ENCODE results near the gene BRF1.

BRF1 gene

DNA sequence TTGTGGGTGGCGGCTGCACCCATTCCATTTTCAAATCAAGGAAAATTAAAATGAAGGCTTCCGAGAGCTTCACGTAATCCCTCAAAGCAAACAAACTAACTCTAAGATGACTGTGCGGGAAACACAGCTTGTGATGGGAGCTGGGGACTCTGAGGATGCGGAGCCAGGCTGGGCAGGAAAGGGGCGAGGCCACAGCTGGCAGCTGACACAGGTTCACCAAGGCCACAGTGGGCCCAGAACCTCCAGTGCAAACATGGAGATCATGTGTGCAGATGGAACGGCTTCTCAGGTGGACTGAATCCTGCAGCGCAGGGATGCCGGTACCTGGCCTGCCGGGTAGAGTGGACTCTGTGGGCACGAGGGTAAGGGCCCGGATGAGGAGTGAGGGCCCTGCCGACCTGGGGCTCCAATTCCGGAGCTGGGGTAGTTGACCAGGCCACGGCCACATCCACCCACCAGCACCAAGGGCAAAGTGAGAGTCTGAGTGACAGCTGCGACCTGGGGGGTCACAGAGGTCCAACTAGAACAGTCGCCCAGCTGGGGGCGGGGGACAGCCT, 71.6 kb downstream of the BRF1 start:
- no peak for DNase-seq (ENCODE audit: low read depth)

DNA sequence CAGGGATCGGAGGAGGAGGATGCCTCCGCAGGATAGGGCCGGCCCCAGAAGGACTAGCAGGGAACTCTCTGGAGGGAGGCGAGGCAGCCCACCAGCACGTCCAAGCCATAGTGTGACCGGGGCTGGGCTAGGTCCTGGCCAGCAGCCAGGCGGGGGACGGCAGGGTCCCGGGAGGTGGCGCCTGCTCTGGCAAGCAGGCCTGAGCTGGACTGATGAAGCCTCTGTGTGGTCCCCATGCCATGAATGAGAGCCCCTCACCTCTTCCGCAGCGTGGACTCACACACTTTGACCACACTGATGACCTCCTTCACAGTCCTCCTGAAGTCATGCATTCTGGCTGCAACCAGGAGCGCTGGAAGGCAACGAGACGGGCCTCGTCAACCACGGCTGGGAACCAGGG, 72.2 kb downstream of the BRF1 start:
- no peak for DNase-seq (ENCODE audit: low read depth)

DNA sequence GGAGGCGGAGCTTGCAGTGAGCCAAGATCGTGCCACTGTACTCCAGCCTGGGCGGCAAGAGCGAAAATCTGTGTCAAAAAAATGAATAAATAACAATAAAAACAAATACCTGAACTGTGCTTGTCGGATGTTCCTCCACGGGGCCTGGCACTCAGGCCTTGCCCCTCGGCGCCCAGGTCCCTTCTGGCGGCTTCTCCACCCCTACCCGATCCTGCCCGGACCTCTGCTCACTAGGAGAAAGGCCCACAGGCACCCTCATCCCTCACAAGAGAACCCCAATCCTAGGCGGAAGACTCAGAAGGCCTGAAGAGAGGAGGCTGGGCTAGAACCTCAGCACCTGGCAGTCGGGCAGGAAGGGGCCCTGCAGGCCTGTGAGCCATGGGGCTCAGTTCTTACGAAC, 73.5 kb downstream of the BRF1 start:
- no peak for DNase-seq (ENCODE audit: low read depth)

DNA sequence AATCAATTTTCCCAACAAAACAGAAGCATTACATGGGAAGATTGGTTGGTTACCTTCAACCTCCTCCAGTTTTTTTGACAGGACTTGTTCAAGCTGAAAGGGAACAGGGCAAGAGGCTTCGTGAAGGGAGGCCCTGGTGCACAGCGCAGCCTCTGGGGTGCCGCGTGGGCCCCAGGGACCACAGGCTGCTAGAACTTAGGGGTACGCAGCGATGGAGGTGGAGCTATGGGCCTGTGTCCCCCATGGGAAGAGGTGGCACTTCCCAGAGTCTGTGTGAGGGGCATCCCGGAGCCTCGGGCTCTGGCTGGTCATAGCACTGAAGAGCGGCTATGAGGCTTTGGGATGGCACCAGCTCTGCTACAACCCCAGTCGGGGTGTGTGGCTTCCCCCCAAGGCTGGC, 74.6 kb downstream of the BRF1 start:
- no peak for DNase-seq (ENCODE audit: low read depth)

DNA sequence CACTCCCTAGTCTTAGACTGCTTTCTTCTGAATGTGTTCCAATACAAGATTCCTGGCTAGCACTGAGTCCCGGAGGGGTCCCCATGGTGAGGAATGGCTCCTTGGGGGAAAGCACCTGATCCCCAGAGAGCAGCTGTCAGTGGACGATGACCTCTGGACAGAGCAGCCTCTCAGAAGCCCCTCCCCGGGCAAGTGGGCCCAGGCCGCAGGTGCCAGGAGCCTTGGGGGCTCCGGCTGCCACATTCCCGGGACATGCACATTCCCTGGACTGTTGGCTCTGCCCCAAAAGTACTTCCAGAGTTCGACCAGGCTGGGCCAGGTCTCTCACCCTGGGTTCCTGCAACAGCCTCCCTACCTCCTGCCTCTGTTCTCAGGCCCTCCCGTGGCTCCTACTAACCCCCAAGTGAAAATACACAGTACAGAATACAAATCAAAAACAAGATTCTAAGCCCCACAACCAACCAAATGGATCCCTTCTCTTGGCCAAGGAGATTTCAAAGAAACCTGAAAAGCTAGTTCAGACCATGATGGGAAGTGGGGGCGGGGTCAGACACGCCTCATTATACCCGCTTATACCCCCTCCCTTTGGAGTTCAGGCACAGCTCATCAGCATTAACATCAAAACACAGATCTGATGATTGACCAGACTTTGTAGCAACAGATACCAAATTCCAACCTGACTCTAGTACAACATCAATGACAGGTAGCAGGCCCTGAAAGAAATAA, 75.8 kb downstream of the BRF1 start:
- DNase-seq (ENCODE audit: low read depth): no peak

DNA sequence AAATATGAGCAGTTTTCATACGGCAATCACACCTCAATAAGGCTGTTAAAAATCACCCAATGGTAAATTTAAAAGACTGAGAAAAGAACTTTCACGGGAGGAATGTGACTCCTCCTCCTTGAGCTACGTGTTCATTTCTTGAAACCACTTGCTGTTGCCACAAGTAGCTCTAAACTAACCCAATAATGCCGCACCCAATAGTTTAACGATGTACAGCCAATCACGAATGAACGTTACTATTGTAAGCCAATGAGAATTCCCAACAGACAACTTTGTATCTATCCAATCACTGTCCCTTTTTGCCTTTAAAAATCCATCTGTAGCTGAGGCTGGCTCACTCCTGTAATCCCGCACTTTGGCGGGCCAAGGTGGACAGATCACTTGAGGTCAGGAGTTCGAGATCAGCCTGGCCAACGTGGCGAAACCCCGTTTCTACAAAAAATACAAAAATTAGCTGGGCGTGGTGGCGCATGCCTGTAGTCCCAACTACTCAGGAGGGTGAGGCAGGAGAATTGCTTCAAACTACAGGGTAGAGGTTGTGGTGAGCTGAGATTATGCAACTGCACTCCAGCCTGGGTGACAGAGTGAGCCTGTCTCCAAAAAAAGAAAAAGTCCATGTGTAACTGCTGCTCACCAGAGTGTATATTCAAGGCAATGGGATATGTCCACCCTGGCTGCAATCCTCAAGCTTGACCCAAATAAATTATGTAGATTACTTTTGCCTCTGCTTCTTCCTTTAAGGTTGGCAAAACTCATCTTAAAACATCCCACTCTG, 76.8 kb downstream of the BRF1 start:
- DNase-seq (ENCODE audit: low read depth): no peak

DNA sequence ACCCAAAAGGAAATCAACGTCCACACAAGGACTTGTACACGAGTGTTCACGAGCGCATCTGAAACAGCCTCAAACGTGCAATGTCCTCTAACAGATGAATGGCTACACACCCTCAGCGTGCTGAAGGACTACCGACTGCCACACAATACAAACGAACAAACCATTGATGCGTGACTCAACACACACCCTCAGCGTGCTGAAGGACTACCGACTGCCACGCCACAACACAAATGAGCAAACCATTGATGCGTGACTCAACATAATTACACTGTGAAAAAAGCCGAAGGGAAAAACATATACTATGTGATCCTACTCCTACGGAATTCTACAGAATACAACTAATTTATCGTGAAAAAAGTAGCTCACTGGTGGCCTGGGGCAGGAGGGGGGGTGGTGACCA, 77.5 kb downstream of the BRF1 start:
- no peak for DNase-seq (ENCODE audit: low read depth)

DNA sequence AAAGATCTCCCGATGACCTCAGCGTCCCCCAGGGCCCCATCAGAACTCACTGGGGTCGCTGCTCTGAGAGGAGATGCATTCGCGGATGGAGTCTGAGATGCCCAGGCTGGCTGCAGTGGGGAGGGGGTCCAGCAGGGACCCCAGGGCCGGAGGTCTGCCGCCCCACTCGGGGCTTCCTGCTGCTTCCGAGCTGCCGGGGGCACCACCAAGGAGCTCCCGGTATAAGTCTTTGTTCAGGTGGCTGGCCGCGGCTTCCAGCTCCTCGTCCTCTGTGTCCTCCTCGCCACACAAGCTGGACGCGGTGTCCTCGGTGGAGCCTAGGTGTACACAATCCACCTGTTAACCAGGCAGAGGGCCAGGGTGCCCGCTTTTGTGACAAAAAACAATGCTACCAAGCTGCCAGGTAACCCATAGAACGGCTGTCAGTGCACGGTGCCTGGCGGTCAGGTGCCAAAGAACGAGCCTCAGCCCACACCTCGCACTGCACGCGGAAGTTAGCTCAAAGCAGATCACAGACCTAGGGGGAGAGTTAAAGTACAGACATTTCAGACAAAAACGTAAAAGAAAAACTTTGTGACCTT, 79.1 kb downstream of the BRF1 start:
- no peak for DNase-seq (ENCODE audit: low read depth)

DNA sequence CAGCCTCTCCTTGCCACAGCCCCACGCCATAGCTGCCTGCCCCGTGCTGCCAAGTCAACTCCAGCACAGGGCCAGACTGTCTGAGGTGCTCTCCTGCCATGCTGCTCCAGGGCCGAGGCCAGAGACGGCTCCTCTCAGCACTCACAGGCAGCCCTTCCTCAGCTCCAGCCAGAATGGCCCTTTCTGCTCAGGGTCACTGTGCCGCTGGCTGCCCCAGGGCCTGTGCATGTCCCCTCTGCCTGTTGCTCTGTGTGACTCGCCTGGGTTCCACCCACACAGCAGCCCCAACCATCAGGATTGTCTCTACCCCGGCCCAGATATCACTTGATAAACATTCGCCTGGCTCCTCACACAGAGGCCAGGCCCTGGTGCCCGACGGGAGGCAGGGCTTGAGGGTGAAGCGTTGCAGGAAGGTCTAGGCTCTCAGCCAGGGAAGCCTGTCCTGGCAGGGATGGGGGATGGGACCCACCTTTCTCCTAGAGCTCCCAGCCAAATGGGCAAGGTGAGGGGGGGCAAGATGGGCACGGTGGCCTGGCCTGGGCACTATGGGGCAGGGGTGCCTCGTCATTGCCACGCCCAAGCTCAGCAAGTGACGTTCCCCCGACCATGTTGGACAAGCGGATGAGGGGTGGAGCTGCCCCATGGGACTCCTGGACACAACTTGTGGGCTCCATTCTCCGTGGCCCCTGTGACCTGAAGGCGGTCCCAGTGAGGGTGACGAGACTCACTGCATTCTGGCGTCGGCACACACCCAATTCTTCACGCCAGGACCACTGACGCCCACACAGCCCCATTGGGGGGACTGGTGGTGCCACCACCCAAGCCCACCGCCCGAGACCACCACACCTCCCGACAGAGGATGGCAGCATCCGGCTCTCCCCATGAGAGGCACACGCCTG, 79.9 kb downstream of the BRF1 start:
- no peak for DNase-seq (ENCODE audit: low read depth)

DNA sequence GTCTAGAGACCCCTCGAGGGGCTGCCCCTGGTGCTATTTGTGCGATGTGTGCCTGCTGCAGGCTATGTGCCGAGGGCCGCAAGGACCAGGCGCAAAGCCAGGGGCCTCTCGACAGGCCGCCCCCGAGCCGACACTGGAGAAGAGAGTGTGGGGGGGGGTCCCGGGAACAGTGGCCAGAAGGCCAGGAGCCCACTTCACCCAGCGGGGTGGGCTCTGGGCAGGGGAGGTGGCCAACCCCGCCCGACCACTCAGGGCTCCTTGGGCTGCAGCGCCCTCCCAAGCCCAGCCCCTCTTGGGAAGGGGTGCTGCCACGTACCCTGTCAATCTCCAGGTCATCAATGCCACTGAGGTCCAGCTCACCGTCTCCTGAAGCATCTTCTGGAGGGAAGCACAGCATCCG, 81.0 kb downstream of the BRF1 start:
- no peak for DNase-seq (ENCODE audit: low read depth)

DNA sequence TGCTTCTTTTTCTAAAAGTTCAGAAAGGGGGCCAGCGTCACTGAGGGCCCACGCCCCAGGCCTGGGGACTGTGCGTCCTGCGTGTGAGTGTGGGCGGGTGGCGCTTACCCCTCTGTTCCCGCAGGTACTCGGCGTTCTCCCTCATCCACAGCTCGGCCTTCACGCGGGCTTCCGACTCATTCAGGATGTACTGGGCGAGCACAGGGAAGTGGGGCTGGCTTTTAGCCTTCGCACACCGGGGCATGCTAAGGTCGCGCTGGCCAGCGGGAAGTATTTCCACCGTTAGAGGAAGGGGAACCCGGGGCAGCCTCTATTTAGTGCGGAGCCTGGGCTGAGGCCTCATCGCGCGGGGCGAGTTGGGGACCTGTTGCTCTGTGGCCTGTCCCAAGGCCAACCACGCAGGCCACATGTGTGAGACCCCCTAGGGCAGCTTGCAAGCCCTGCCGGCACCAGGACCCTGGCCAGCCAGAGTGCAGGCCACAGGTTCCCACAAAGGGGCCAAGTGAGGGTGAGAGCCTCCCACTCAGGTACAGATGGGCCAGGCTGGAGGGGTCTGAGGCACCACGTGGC, 81.7 kb downstream of the BRF1 start:
- no peak for DNase-seq (ENCODE audit: low read depth)

DNA sequence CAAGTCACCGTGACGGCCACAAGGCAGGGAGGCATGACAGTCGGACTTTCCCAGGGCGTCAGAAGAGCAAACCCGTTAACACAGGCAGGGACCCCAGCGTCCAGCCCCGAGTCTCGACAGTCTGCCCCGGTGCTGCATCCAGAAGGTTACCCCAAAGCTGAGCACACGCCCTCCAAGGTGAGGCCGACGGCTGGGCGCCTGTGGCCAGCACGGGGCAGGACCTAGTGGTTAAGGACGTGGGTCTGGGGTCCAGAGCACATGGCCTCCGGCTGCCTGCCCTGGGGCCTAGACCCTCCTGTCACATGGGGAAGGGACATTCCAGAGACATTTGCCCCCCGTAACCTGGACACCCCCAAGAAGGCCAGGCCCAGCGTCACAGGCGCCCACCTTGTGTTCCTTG, 82.2 kb downstream of the BRF1 start:
- no peak for DNase-seq (ENCODE audit: low read depth)

DNA sequence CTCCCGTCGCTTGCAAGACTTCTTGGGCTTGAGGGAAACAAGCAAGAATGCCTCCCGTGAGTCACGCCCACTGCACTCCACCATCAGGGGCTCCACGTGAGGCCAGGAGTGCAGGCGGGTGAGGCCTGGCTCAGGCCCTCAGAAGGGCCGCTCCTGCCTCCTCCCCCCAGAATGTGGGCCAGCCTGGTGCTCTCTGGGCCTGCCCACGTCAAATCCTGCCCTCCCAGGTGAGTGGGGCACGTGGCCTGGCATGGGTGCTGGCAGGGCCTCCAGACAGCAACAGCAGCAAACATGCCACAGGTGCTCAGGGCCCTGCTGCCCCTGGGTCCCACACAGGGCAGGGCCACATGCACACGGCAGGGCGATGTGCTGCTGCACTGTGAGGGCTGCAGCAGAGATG, 83.0 kb downstream of the BRF1 start:
- DNase-seq (ENCODE audit: low read depth): no peak

DNA sequence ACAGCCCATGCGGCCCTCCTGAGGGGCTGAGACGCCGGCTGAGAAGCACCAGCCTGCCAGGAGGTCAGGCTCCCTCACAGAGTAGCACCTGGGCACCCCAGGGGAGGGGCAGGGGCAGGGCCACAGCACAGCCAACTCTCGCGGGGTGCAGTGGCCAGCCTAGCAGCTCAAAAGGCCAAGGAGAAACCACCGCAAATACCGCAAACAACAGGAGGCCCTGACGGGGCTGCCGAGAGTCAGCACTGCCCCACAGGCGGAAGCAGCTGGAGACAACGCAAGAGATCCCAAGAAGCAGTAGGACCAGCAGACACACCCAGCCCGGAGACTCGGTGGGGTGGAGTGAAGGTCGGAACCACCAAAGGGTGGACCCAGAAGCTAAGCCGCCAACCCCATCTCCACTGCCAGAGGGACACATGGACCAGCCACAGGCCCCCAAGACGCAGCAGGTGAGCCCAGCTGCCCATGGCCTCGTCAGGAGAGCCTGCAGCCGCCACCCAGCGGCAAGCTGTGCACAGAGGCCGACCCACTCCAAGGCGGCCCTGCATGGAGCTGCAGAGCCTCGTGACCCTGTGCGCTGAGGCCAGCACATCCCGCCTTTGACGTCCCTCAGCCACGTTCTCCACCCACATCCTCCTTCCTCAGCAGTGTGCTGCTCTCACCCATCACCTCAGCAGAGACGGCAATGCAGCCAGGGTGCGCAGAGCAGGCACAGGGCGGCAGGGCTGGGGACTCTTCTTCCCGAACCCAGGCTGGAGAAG, 84.1 kb downstream of the BRF1 start:
- DNase-seq (ENCODE audit: low read depth): no peak

DNA sequence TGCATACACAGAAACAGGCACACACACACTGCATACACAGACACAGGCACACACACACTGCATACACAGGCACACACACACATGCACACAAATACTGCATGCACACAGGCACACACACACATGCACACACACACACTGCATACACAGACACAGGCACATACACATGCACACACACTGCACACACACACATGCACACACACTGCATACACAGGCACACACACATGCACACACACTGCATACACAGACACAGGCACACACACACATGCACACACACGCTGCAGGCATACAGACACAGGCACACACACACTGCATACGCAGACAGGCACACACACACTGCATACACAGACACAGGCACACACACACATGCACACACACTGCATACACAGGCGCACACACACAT, 85.2 kb downstream of the BRF1 start:
- no peak for DNase-seq (ENCODE audit: low read depth)

DNA sequence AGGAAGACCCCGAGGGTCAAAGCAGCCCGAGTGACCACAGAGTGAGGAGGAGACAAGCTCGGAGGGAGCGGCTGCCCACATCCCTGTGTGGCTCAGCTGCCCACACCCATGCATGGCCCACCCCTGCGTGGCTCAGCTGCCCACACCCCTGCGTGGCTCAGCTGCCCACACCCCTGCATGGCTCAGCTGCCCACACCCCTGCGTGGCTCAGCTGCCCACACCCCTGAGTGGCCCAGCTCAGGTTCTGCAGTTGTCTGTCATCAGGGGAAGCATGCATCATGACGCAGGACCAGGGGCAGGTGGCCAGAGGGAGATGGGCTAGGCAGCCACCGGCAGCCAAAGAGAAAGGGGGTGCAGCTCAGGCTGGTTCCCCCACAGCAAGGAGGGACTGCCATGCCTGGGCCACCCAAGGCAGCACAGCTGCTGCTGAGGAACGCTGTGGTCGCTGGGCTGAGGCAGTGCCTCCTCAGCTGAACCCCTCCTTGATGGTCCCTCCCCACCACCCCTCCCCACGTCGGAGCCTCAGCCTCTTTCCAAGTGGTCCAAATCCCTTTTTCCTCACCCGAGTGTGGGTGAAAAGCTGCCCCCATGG, 86.4 kb downstream of the BRF1 start:
- no peak for DNase-seq (ENCODE audit: low read depth)

DNA sequence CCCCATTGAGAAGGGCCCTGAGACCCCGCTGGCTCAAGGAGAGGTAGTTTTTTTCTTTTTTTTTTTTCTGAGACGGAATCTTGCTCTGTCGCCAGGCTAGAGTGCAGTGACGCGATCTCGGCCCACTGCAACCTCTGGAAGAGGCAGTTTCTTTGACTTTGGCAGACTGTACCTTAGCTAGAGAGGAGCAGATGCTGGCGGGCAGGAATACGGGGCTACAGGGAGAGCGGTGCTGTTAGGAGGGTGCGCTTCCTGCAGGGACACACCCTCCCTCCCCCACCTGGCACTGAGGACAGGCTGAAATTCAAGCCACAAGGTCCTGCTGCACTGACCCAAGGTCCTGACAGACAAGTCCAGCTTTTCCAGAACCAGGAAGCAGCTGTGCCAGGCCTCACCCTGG, 87.4 kb downstream of the BRF1 start:
- DNase-seq (ENCODE audit: low read depth): no peak

DNA sequence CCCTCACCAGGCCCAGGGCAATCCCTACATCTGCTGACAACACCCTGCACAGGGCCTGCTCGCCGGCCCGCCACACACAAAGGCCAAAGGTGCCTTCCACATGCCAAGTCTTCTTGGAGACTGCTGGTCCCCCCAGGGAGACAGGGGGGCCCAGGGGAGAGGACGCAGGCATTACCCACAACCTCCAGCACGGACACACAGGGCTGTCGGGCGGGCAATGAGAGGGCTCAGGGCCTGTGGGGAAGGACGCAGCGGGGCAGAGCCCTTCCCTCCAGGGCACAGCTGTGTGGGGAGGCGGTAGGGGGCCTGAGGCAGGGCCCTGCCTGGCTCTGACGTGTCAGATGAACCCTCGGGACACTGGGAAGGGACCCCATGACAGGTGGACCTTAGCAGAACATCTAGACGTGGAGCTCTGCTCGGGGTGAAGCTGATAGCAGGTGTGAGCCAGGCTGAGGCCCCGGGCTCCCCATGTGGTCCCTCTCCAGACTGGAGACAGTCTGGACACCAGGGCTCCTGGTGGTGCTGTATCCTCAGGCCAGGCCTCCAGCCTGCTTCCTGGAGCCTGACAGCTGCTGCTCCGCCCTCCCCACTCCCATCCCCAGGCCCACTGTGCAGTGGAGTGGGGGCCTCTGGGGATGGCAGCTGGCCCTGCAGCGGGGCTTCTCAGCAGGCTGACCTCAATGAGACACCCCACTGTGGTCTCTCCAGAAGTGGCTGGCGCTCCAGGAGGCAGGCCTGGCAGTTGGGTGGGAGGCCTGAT, 88.1 kb downstream of the BRF1 start:
- no peak for DNase-seq (ENCODE audit: low read depth)

DNA sequence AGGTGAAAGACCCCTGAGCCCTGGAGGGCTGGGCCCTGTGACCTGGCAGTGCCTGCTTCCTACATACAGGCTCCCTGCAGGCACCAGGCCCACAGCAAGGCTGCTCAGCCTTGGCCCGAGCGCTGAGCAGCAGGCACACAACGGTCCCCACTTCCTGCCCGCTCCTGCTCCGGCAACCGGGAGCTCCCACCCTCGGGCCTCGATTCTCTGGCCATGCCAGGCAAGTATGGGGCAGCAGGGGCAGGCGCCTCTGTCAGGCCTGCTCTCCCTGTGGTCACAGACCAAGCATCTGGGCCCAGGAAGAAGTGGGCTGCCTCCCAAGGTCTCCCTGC, 89.1 kb downstream of the BRF1 start:
- DNase-seq (ENCODE audit: low read depth): no peak

Data from iris pigment epithelial cell (primary cell).